Measurements from ENCODE around the gene KRTAP5-6. TPM values are rescaled to one million over a fixed set of nuclear protein-coding genes. Genes with fewer than 3 reads are reported as not detected.
A peak's percentile ranks its signal among the peaks of the same experiment; 100 is the strongest.

KRTAP5-6 gene
- total RNA-seq, 3 donors from 2014 or later = not detected

DNA sequence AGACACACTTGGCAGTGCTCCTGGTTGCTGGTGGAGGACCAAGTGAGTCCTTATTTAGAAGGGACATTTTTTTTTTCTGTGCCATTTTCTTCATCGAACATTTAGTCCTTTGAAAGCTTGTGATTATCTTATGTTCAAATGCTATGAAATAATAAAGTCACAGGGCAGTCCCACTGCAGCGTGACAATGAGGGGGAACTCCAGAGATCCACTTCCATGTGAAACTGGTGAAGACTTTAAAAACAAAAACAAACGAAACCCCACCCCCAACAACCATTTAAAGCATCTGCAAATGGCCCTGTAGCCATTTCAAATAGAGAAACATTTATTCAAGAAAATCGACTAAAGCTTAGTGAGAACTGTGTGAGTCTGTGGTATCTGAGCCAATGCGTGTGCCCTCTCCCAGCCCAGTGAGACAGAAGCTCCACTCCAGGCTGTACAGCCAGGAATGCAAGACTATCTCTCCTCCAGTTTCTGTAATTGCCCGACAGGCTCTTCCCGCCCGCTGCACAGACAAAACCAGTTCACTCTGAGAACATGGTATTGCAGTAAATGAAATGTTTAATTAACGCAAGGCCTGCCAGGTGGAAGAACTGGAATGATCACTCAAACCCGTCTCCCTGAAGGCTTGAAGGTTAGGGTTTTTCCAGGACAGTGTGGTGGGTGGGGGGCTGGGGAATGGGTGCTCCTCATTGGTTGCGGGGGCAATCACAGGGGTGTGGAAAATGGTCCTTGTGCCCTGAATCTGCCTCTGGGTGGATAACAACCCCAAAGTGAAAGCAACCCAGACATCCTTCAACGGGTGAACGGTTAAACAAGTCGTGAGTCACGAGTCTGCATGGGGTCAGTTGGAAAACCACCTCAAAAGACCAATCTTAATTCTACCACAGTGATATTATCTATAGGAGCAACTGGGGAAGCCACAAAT, 8.4 kb downstream of the KRTAP5-6 start:
- Histone ChIP-seq H3K4me1 (no peaks in the 10 kb centered on the region), H3K27me3 (no peaks in the 10 kb centered on the region), H3K9me3 (no peaks in the 10 kb centered on the region), H3K36me3 (no peaks in the 10 kb centered on the region), H3K4me3 (peak overlapping the region in 1 of 3 donors; percentile 1), H3K27ac (peak overlapping the region in 1 of 2 donors; percentile 1)
- TF ChIP-seq POLR2AphosphoS5 (IDR thresholded peaks at IDR 0.05) = no peak
- TF ChIP-seq, protein P1, sequence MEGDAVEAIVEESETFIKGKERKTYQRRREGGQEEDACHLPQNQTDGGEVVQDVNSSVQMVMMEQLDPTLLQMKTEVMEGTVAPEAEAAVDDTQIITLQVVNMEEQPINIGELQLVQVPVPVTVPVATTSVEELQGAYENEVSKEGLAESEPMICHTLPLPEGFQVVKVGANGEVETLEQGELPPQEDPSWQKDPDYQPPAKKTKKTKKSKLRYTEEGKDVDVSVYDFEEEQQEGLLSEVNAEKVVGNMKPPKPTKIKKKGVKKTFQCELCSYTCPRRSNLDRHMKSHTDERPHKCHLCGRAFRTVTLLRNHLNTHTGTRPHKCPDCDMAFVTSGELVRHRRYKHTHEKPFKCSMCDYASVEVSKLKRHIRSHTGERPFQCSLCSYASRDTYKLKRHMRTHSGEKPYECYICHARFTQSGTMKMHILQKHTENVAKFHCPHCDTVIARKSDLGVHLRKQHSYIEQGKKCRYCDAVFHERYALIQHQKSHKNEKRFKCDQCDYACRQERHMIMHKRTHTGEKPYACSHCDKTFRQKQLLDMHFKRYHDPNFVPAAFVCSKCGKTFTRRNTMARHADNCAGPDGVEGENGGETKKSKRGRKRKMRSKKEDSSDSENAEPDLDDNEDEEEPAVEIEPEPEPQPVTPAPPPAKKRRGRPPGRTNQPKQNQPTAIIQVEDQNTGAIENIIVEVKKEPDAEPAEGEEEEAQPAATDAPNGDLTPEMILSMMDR (IDR thresholded peaks at IDR 0.05) = no peak
- TF ChIP-seq POLR2A (IDR thresholded peaks at IDR 0.05) = no peak
- intact Hi-C loops (cut with DNase I; ENCODE audit: low total_unique reads) = no loop called here
- peak in 1 of 2 donors; percentile 58 for DNase-seq (ENCODE audit: low spot score in 2 of 2)

DNA sequence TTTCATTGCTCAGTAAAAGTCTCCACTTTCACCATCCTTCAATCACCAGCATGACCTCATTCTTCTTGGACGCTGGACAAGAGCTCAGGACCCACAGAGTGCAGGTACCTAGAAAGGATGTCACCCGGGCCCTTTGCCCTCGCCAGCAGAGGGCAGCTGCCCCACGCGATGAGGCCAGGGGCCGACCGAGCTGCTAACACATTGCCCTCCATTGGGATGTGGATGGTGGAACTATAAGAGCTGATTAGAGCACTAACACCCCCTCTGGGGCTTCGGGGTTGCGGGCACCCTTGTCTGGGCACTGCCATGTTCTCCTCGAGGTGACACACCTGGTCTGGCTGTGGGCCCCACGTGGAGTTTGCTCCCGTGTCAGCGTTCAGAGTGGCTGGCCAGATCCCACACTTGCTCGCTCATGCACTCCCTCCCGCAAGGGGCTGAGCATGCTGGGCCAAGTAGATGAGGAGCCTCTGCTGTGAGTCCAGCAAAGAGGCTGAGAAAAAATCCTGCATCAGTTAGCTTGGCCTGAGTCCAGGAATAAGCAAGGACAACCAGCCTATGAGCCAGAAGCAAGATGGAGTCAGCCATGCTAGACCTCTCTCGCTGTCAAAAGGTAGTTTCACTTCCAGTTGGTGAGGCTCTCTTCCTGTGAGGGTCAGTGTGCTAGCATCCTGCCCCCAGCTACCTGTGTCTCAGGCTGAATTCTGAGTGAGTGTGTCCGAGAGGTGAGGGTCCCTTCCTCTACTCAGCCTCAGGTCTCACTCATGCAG, 9.8 kb downstream of the KRTAP5-6 start:
- Histone ChIP-seq H3K4me3 (no peak overlapping the region), H3K9me3 (no peaks in the 10 kb centered on the region), H3K27me3 (no peaks in the 10 kb centered on the region), H3K4me1 (no peaks in the 10 kb centered on the region), H3K27ac (no peak overlapping the region), H3K36me3 (no peaks in the 10 kb centered on the region)
- intact Hi-C loops (cut with DNase I; ENCODE audit: low total_unique reads) = no loop called here
- TF ChIP-seq POLR2A (IDR thresholded peaks at IDR 0.05) (no peak), POLR2AphosphoS5 (IDR thresholded peaks at IDR 0.05) (no peak)
- TF ChIP-seq, protein P1 (IDR thresholded peaks at IDR 0.05) = no peak
- no peak for DNase-seq (ENCODE audit: low spot score in 2 of 2)

DNA sequence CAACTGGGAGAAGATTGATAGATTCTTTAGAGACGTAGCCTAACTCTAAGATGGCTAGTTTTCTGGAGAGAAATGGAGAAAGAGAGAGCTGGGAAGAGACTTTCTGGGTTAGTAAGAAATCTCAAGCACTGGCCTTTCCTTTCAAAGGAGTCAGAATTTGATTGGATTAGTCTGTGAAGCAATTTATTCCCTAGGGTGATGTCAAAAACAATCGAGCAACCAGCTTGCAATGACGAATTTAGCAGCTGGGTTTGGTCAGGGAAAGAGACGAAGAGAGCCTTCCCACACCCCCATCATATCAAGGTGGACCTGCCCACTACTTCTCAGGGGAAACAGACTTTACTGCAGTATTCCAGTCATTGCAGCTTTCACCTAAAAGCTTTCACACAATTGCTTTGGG, 10.8 kb downstream of the KRTAP5-6 start:
- no peaks in the 10 kb centered on the region for H3K27me3 ChIP-seq
- TF ChIP-seq, protein P1 (IDR thresholded peaks at IDR 0.05) = no peak
- TF ChIP-seq POLR2AphosphoS5 (IDR thresholded peaks at IDR 0.05) (no peak), POLR2A (IDR thresholded peaks at IDR 0.05) (no peak)
- no peaks in the 10 kb centered on the region for H3K4me1 ChIP-seq
- H3K27ac ChIP-seq = no peak overlapping the region
- H3K36me3 ChIP-seq = no peaks in the 10 kb centered on the region
- intact Hi-C loops (cut with DNase I; ENCODE audit: low total_unique reads) = no loop called here
- DNase-seq (ENCODE audit: low spot score in 2 of 2) = no peak
- H3K4me3 ChIP-seq = no peak overlapping the region
- no peaks in the 10 kb centered on the region for H3K9me3 ChIP-seq

DNA sequence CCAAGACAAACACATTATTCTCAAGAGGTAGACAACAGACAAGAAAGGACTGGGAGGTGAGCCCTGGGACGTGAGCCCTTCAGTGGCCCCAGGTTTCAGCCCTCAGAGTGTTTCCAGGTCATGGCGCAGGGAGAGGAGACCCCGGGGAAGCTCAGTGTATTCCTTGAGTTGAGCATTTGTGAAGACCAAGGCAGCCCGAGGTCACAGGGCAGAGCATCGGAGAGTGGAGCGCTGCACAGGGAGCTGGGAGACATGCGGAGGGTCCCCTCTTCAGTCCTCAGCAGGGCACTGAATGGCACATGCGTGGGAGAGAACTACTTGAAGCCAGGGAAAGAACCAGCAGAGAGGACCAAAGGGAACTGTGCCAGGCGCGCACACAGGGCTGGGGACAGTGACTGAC, 11.7 kb downstream of the KRTAP5-6 start:
- Histone ChIP-seq H3K4me1 (no peaks in the 10 kb centered on the region), H3K4me3 (no peak overlapping the region), H3K27ac (no peak overlapping the region), H3K9me3 (no peaks in the 10 kb centered on the region), H3K36me3 (no peaks in the 10 kb centered on the region), H3K27me3 (no peaks in the 10 kb centered on the region)
- no peak for DNase-seq (ENCODE audit: low spot score in 2 of 2)
- intact Hi-C loops (cut with DNase I; ENCODE audit: low total_unique reads) = no loop called here
- TF ChIP-seq POLR2A (IDR thresholded peaks at IDR 0.05) = no peak
- no peak for TF ChIP-seq POLR2AphosphoS5 (IDR thresholded peaks at IDR 0.05)
- TF ChIP-seq, protein P1 (IDR thresholded peaks at IDR 0.05) = no peak
